ENCODE measurements around the gene AADACL4. TPM values are rescaled to one million over a fixed set of nuclear protein-coding genes. Genes with fewer than 3 reads are reported as not detected.

The AADACL4 gene
- total RNA-seq, 5 donors from 2014 or later (not counting 1 experiment from before 2014, with no cell fraction given) = not detected

DNA sequence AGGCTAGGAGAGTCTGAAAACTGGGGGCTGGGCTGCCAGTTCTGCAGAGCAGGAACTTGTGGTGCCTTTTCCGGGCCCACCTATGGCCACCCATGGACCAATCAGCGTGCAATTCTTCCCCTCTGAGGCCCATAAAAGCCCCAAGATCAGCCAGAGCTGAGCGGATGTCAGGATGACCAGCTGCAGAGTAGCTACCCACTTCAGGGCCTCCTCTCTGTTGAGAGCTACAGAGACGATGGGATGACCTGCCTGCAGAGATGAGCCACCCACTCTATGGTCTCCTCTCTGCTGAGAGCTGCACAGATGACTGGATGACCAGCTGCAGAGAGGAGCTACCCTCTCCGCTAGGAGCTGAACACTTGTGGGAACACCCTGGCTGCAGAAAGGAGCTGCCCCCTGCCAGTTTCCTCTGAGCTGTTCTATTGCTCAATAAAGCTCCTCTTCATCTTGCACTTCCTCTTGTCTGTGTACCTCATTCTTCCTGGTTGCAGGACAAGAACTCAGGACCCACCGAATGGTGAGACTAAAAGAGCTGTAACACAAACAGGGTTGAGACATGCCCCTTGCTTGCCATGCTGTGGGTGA, 12.8 kb upstream of the AADACL4 start:
- H3K9me3 ChIP-seq = no peaks in the 10 kb centered on the region
- H3K27ac ChIP-seq (ENCODE audit: low read length) = no peak overlapping the region
- H3K4me1 ChIP-seq (ENCODE audit: control insufficient read depth in 1 of 2, extremely low read depth in 1 of 2, insufficient read depth in 2 of 2, low read length in 2 of 2) = peaks cover 3 to 6% of the 10 kb centered on the region in 2 experiments
- no peaks in the 10 kb centered on the region for H3K36me3 Mint-ChIP-seq
- H3K9me3 Mint-ChIP-seq = no peaks in the 10 kb centered on the region
- no peak overlapping the region for H3K4me3 Mint-ChIP-seq
- H3K4me1 Mint-ChIP-seq = peaks cover 13 to 20% (median 16%) of the 10 kb centered on the region in 3 donors
- H3K27me3 Mint-ChIP-seq = peaks cover 5 to 9% of the 10 kb centered on the region in 2 donors
- peaks cover 0 to 45% of the 10 kb centered on the region in 2 experiments for H3K27me3 ChIP-seq (replicated peaks in 1 of 2; ENCODE audit: control insufficient read depth in 2 of 2, extremely low read depth in 1 of 2, insufficient read depth in 2 of 2, low read length in 1 of 2)
- H3K36me3 ChIP-seq (ENCODE audit: control insufficient read depth in 2 of 2, extremely low read depth in 1 of 2, insufficient read depth in 1 of 2, low read length in 1 of 2) = no peaks in the 10 kb centered on the region
- POLR2A ChIA-PET = no interaction called here
- CTCF ChIA-PET = no interaction called here
- ATAC-seq (replicated peaks in 1 of 4) = no peak
- H3K27ac Mint-ChIP-seq = no peak overlapping the region
- WGBS (ENCODE audit: insufficient coverage) = 86% methylated on average over 6 of the region's 6 CpGs
- H3K4me3 ChIP-seq (ENCODE audit: control insufficient read depth in 1 of 2, extremely low read depth in 1 of 2, low read length in 1 of 2) = no peak overlapping the region
- DNase-seq = no peak

DNA sequence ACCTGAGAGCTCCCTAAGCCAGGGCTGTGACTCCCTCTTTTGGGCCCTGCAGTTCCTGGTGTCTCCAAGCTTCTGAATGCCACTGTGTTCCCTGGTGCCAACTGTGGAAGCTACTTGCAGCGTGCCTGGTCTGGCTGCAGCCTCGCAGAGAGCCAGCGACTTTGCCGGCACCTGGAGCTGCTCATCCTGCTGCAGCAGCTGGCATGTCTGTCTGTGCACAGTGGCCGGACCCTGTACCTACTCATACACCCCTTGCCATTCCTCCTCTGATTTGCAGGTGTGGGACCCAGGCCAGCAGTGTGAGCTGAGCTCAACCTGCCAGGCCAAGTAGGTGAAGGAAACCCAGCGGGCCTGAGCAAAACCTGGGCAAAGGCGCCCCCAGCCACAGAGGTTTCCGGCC, 12.3 kb upstream of the AADACL4 start:
- Histone ChIP-seq H3K9me3 (no peaks in the 10 kb centered on the region), H3K4me3 (ENCODE audit: control insufficient read depth in 1 of 2, extremely low read depth in 1 of 2, low read length in 1 of 2) (no peak overlapping the region), H3K27me3 (replicated peaks in 1 of 2; ENCODE audit: control insufficient read depth in 2 of 2, extremely low read depth in 1 of 2, insufficient read depth in 2 of 2, low read length in 1 of 2) (peaks cover 0 to 46% of the 10 kb centered on the region in 2 experiments), H3K27ac (ENCODE audit: low read length) (no peak overlapping the region), H3K4me1 (ENCODE audit: control insufficient read depth in 1 of 2, extremely low read depth in 1 of 2, insufficient read depth in 2 of 2, low read length in 2 of 2) (peaks cover 3 to 6% of the 10 kb centered on the region in 2 experiments), H3K36me3 (ENCODE audit: control insufficient read depth in 2 of 2, extremely low read depth in 1 of 2, insufficient read depth in 1 of 2, low read length in 1 of 2) (no peaks in the 10 kb centered on the region)
- CTCF ChIA-PET = no interaction called here
- H3K27me3 Mint-ChIP-seq = peaks cover 5 to 9% of the 10 kb centered on the region in 2 donors
- 94% methylated on average over 6 of the region's 8 CpGs for WGBS (ENCODE audit: insufficient coverage)
- ATAC-seq (replicated peaks in 1 of 4) (no peak), DNase-seq (no peak)
- no peak overlapping the region for H3K4me3 Mint-ChIP-seq
- no peak overlapping the region for H3K27ac Mint-ChIP-seq
- H3K4me1 Mint-ChIP-seq = peaks cover 13 to 20% (median 15%) of the 10 kb centered on the region in 3 donors
- no peaks in the 10 kb centered on the region for H3K36me3 Mint-ChIP-seq
- no peaks in the 10 kb centered on the region for H3K9me3 Mint-ChIP-seq
- POLR2A ChIA-PET = interaction anchor here in 1 of 2 donors (0.7 kb wide), 1 partner anchor 1386 kb away, joined by 13 read pairs; no protein-coding TSS in a partner anchor

DNA sequence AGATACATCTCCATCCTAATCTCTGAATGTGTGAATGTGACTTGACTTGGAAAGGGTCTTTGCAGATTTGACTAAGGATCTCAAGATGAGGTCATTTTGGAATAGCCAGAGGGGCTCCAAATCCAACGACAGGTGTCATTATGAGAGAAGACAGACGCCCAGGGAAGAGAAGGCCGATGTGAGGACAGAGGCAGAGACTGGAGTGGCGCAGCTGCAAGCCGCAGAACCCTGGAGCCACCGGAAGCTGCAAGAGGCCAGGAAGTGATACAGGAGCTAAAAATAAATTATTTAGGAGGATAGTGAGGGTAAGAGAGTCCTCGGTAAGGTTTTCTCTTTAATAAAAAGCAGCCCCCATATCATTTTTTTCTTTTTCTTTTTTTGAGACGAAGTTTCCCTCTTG, 9.7 kb upstream of the AADACL4 start:
- peaks cover 0 to 61% of the 10 kb centered on the region in 2 experiments for H3K27me3 ChIP-seq (replicated peaks in 1 of 2; ENCODE audit: control insufficient read depth in 2 of 2, extremely low read depth in 1 of 2, insufficient read depth in 2 of 2, low read length in 1 of 2)
- peaks cover 0 to 6% of the 10 kb centered on the region in 2 experiments for H3K4me1 ChIP-seq (ENCODE audit: control insufficient read depth in 1 of 2, extremely low read depth in 1 of 2, insufficient read depth in 2 of 2, low read length in 2 of 2)
- DNase-seq (no peak), ATAC-seq (replicated peaks in 1 of 4) (no peak)
- Mint-ChIP-seq H3K9me3 (peaks cover 0 to under 1% (median 0%) of the 10 kb centered on the region in 3 donors), H3K27me3 (peaks cover 5 to 9% of the 10 kb centered on the region in 2 donors), H3K4me3 (no peak overlapping the region), H3K36me3 (no peaks in the 10 kb centered on the region), H3K4me1 (peaks cover 4 to 11% (median 7%) of the 10 kb centered on the region in 3 donors), H3K27ac (no peak overlapping the region)
- ChIA-PET CTCF (interaction anchor here in 1 of 2 donors (0.6 to 0.7 kb wide), 2 partner anchors 223 to 288 kb away, joined by 5 to 9 read pairs; no protein-coding TSS in a partner anchor), POLR2A (no interaction called here)
- H3K36me3 ChIP-seq (ENCODE audit: control insufficient read depth in 2 of 2, extremely low read depth in 1 of 2, insufficient read depth in 1 of 2, low read length in 1 of 2) = no peaks in the 10 kb centered on the region
- H3K4me3 ChIP-seq (ENCODE audit: control insufficient read depth in 1 of 2, extremely low read depth in 1 of 2, low read length in 1 of 2) = no peak overlapping the region
- WGBS (ENCODE audit: insufficient coverage) = 71% methylated on average over 5 of the region's 8 CpGs
- no peaks in the 10 kb centered on the region for H3K9me3 ChIP-seq
- no peak overlapping the region for H3K27ac ChIP-seq (ENCODE audit: low read length)

DNA sequence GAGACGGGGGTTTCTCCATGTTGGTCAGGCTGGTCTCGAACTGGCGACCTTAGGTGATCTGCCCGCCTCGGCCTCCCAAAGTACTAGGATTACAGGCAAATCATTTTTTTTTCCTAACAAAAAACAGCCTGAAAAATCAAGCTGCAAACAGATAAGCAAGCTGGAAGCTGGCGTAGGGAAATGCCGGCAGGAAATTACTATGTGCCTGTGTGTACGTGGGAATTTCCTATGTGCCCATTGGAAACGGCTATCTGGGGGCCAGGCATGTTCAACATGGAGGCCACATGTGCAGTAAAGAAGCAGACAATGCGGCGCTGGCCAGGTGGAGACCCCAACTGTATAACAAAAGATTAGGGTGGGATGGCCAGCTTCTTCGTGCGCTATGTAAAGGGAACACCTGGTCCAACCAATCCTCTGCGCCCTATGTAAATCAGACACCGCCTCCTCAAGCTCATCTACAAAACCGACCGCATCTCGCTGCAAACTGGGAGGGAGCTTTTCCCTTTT, 9.1 kb upstream of the AADACL4 start:
- Mint-ChIP-seq H3K4me1 (peaks cover 4 to 11% (median 7%) of the 10 kb centered on the region in 3 donors), H3K27me3 (peaks cover 5 to 9% of the 10 kb centered on the region in 2 donors), H3K27ac (no peak overlapping the region), H3K36me3 (no peaks in the 10 kb centered on the region), H3K9me3 (peaks cover 0 to 6% (median under 1%) of the 10 kb centered on the region in 3 donors), H3K4me3 (no peak overlapping the region)
- H3K4me3 ChIP-seq (ENCODE audit: control insufficient read depth in 1 of 2, extremely low read depth in 1 of 2, low read length in 1 of 2) = no peak overlapping the region
- POLR2A ChIA-PET = interaction anchor here in 1 of 2 donors (0.5 kb wide), 1 partner anchor 242 kb away, joined by 3 read pairs; no protein-coding TSS in a partner anchor
- WGBS (ENCODE audit: insufficient coverage) = 89% methylated on average over 7 of the region's 18 CpGs
- DNase-seq (no peak), ATAC-seq (replicated peaks in 1 of 4) (no peak)
- CTCF ChIA-PET = interaction anchor here in 1 of 2 donors (0.6 kb wide), 1 partner anchor 289 kb away, joined by 9 read pairs; no protein-coding TSS in a partner anchor
- no peaks in the 10 kb centered on the region for H3K9me3 ChIP-seq
- H3K4me1 ChIP-seq (ENCODE audit: control insufficient read depth in 1 of 2, extremely low read depth in 1 of 2, insufficient read depth in 2 of 2, low read length in 2 of 2) = peaks cover 0 to 6% of the 10 kb centered on the region in 2 experiments
- H3K36me3 ChIP-seq (ENCODE audit: control insufficient read depth in 2 of 2, extremely low read depth in 1 of 2, insufficient read depth in 1 of 2, low read length in 1 of 2) = no peaks in the 10 kb centered on the region
- H3K27me3 ChIP-seq (replicated peaks in 1 of 2; ENCODE audit: control insufficient read depth in 2 of 2, extremely low read depth in 1 of 2, insufficient read depth in 2 of 2, low read length in 1 of 2) = peaks cover 0 to 57% of the 10 kb centered on the region in 2 experiments
- no peak overlapping the region for H3K27ac ChIP-seq (ENCODE audit: low read length)

DNA sequence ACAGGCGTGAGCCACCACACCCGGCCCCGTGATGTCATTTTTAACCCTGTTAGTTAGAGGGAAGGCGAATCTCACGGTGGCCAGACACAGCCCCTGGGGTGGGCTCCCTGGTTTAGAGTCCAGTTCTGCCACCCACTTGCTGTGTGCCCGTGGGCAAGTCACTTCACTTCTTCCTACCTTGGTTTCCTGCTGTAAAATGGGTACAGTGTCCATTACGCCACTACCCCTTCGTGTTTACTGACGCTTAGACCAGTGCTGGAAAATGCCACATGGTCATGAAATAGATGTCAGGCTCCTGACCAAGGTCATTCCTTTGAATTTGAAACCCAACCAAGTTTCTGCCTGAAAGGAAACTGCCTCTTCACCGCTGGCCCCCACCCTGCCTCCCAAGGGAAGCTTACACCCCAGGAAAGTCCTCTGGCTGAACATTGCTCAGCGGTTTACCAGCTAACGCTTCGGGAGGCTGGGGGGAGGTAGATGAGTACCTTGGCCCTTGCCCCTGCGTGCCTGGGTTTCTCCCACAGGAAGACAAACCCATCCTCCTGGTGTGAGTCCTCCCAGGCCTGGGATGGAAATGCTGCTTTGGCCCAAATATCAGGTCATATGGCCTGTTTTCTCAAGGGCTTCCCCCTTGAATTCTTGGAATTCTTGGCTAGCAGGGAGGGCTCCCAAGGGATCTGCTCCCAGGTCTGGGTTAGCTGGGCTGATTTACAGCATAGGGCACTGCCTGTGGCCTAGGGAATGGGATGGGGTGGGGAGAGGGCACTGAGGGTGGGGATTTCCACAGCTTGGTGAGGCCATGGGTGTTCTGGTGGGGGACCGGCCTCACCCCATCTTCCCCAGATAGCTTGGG, 7.6 kb upstream of the AADACL4 start:
- H3K27ac Mint-ChIP-seq = no peak overlapping the region
- ChIA-PET POLR2A (no interaction called here), CTCF (no interaction called here)
- no peak overlapping the region for H3K4me3 Mint-ChIP-seq
- no peaks in the 10 kb centered on the region for H3K36me3 Mint-ChIP-seq
- H3K4me1 Mint-ChIP-seq = peaks cover 4 to 11% (median 7%) of the 10 kb centered on the region in 3 donors
- no peak overlapping the region for H3K27ac ChIP-seq (ENCODE audit: low read length)
- H3K4me1 ChIP-seq (ENCODE audit: control insufficient read depth in 1 of 2, extremely low read depth in 1 of 2, insufficient read depth in 2 of 2, low read length in 2 of 2) = peaks cover 0 to 6% of the 10 kb centered on the region in 2 experiments
- peaks cover 0 to 22% (median 12%) of the 10 kb centered on the region in 3 donors for H3K9me3 Mint-ChIP-seq
- no peak for DNase-seq
- 71% methylated on average over 8 of the region's 15 CpGs for WGBS (ENCODE audit: insufficient coverage)
- no peak for ATAC-seq (replicated peaks in 1 of 4)
- H3K4me3 ChIP-seq (ENCODE audit: control insufficient read depth in 1 of 2, extremely low read depth in 1 of 2, low read length in 1 of 2) = no peak overlapping the region
- peaks cover 5 to 9% of the 10 kb centered on the region in 2 donors for H3K27me3 Mint-ChIP-seq
- H3K36me3 ChIP-seq (ENCODE audit: control insufficient read depth in 2 of 2, extremely low read depth in 1 of 2, insufficient read depth in 1 of 2, low read length in 1 of 2) = no peaks in the 10 kb centered on the region
- H3K9me3 ChIP-seq = peaks cover 5% of the 10 kb centered on the region
- peaks cover 0 to 43% of the 10 kb centered on the region in 2 experiments for H3K27me3 ChIP-seq (replicated peaks in 1 of 2; ENCODE audit: control insufficient read depth in 2 of 2, extremely low read depth in 1 of 2, insufficient read depth in 2 of 2, low read length in 1 of 2)

DNA sequence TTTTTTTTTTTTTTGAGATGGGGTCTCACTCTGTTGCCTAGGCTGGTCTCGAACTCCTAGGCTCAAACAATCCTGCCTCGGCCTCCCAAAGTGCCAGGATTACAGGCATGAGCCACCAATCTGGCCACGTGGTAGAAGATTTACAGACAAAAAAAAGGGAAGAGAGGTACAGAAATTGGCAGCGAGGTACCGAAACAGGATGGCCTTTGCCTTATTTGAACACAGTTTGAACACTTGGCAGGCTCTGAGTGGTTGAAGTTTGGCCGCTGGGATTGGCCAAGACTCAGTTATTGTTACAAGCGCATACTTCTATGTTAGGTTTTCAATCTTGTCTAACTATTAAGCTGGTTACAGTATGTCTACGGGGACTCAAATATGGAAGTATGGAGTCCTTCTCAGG, 6.2 kb upstream of the AADACL4 start:
- ATAC-seq (replicated peaks in 1 of 4) = no peak
- CTCF ChIA-PET = interaction anchor here in 1 of 2 donors (0.7 kb wide), 2 partner anchors 165 to 319 kb away, joined by 3 to 5 read pairs; no protein-coding TSS in a partner anchor

More for the DNA sequence above, 6.2 kb upstream of the AADACL4 start:
- H3K27ac Mint-ChIP-seq = no peak overlapping the region
- no peak overlapping the region for H3K4me3 ChIP-seq (ENCODE audit: control insufficient read depth in 1 of 2, extremely low read depth in 1 of 2, low read length in 1 of 2)
- H3K9me3 ChIP-seq = peaks cover 5% of the 10 kb centered on the region
- no peak for DNase-seq
- H3K9me3 Mint-ChIP-seq = peaks cover 3 to 27% (median 12%) of the 10 kb centered on the region in 3 donors
- H3K27me3 ChIP-seq (replicated peaks in 1 of 2; ENCODE audit: control insufficient read depth in 2 of 2, extremely low read depth in 1 of 2, insufficient read depth in 2 of 2, low read length in 1 of 2) = peaks cover 0 to 38% of the 10 kb centered on the region in 2 experiments
- peaks cover 4% of the 10 kb centered on the region for H3K36me3 Mint-ChIP-seq
- POLR2A ChIA-PET = no interaction called here
- no peak overlapping the region for H3K27ac ChIP-seq (ENCODE audit: low read length)
- H3K4me3 Mint-ChIP-seq = no peak overlapping the region
- H3K36me3 ChIP-seq (ENCODE audit: control insufficient read depth in 2 of 2, extremely low read depth in 1 of 2, insufficient read depth in 1 of 2, low read length in 1 of 2) = no peaks in the 10 kb centered on the region
- H3K4me1 ChIP-seq (ENCODE audit: control insufficient read depth in 1 of 2, extremely low read depth in 1 of 2, insufficient read depth in 2 of 2, low read length in 2 of 2) = peaks cover 0 to 6% of the 10 kb centered on the region in 2 experiments
- peaks cover 0 to 10% (median 4%) of the 10 kb centered on the region in 3 donors for H3K4me1 Mint-ChIP-seq
- H3K27me3 Mint-ChIP-seq = peaks cover 1 to 5% of the 10 kb centered on the region in 2 donors
- 86% methylated on average over 8 of the region's 8 CpGs for WGBS (ENCODE audit: insufficient coverage)

All from T-cell (primary cell).